Heart left ventricle (tissue), 16 donors: Measurements from ENCODE around the gene ZFAND2B. TPM values are rescaled to one million over a fixed set of nuclear protein-coding genes. Genes with fewer than 3 reads are reported as not detected.

Experiments used
- ATAC-seq, 4 donors: fragments of 200-7000 bp; cut with Tn5 transposase; one replicate each; pipeline ENCODE4 v1.9.1; 2020 to 2022; ENCODE audit warnings: moderate library complexity in 4 of 4, mild to moderate bottlenecking in 3 of 4, moderate number of reproducible peaks in 1 of 4
- DNase-seq, 5 donors: peaks; one replicate each; pipeline ENCODE4 v3.0.0-alpha.2; 2020
- H3K27ac ChIP-seq, 12 donors: fragments of 200-600 bp; sonication (generic) in 4 of 12; one replicate each; pipeline versions ENCODE4 v1.5.0 to v1.8.0; 2016 to 2022; ENCODE audit warnings: mild to moderate bottlenecking in 2 of 12
- H3K27me3 ChIP-seq, 9 donors: fragments of 200-600 bp; sonication (generic) in 2 of 9; one replicate each; pipeline versions ENCODE4 v1.5.1 to v1.8.0; 2016 to 2022; ENCODE audit warnings: mild to moderate bottlenecking in 3 of 9
- H3K36me3 ChIP-seq, 9 donors: fragments of 200-600 bp; sonication (generic) in 2 of 9; one replicate each; pipeline versions ENCODE4 v1.5.0 to v1.8.0; 2018 to 2022; ENCODE audit warnings: mild to moderate bottlenecking in 2 of 9
- H3K4me1 ChIP-seq, 12 donors: fragments of 200-600 bp; sonication (generic) in 4 of 12; one replicate each; pipeline versions ENCODE4 v1.5.0 to v1.8.0; 2016 to 2022; ENCODE audit warnings: mild to moderate bottlenecking in 3 of 12
- H3K4me3 ChIP-seq, 12 donors: fragments of 200-600 bp; sonication (generic) in 4 of 12; one replicate each; pipeline versions ENCODE4 v1.5.0 to v1.8.0; 2017 to 2022; ENCODE audit warnings: mild to moderate bottlenecking in 9 of 12, moderate library complexity in 4 of 12
- H3K9me3 ChIP-seq, 12 donors: fragments of 200-600 bp; sonication (generic) in 4 of 12; one replicate each; pipeline versions ENCODE4 v1.5.0 to v1.8.0; 2016 to 2022; ENCODE audit warnings: mild to moderate bottlenecking in 1 of 12
- POLR2A ChIP-seq, 2 donors: fragments of 450-650 bp; IDR thresholded peaks; one replicate each; pipeline ENCODE4 v1.6.1; 2017; ENCODE audit warnings: antibody characterized with exemption in 2 of 2, mild to moderate bottlenecking in 2 of 2, moderate library complexity in 2 of 2
- WGBS, 4 donors: extraction: QIAGEN DNeasy Blood & Tissue Kit in 2 of 4; methylation state at CpG; one replicate each; pipeline versions ENCODE4 v1.1.5 to v1.1.7; 2013 to 2018; 5-methylcytosine and 5-hydroxymethylcytosine counted together
- intact Hi-C, 10 donors: fragments of 100-400 bp; cut with DNase I; formaldehyde crosslinking; loops; one replicate each; pipeline versions ENCODE4 v1.11.1 to v1.14.2; 2022
- polyA plus RNA-seq, 2 donors: library from polyadenylated mRNA; stranded (reverse); fragments of 200-250 nt; gene quantifications; one replicate each; pipeline ENCODE4 v1.2.3, GENCODE V29; 2013
- total RNA-seq, 9 donors: library from RNA; depleted of rRNA in 2 of 9; stranded (reverse); fragments of >200 nt in 2 of 9; fragmentation: NEBNext Ultra II Directional in 3 of 9; extraction: Animal tissue kit (Norgen Biotek cat#: 25700) in 3 of 9; gene quantifications; one replicate each; pipeline versions ENCODE4 v1.1.0 to v1.2.4, GENCODE V29; 2016 to 2023
- TF ChIP-seq, protein P1 (sequence below), 12 donors: fragments of 200-600 bp; sonication (generic) in 4 of 12; IDR thresholded peaks; one replicate each; pipeline versions ENCODE4 v1.5.0 to v1.8.0; 2018 to 2022; ENCODE audit warnings: antibody characterized with exemption in 12 of 12, mild to moderate bottlenecking in 5 of 12
- donor health status: ischemic (EF 13 %, LVEDD 7.1; RV severe dilation, severe dysfunction).
- donor health status: healthy with polysubstance abuse.
- donor health status: DM: no; HTN: yes; CAD: no.
- donor health status: DM: no; HTN: no; CAD: no.
- donor health status: ischemic (EF 25% LVEDD 6.9; RV normal size, moderate dysfunction).
- donor health status: ischemic (EF 25% LVEDD 5.7; RV mildly dilated, moderate dysfunction).
- donor health status: healthy.
- donor health status: DM: yes; HTN: yes; CAD: no.
- donor health status: ischemic (EF 35%, LVEDD 5.7; RV mildly dilated, moderate dysfunction).
- donor health status: nonischemic (EF 11% LVEDD 7.7; RV severe dilation, severe dysfunction).
- donor health status: DM: yes; HTN: yes; CAD: no.
- donor health status: PGD.
- donor health status: ischemic (EF 29% LVEDD 5.4; RV normal size, mild dysfunction).
- donor health status: nonischemic (EF 23%, LVEDD 6.1; RV moderate dilation, normal function).

The ZFAND2B gene
- total and polyA plus RNA-seq, 11 donors: 13.9 to 35.7 (median 23.5) TPM

GRCh38 chr2:219184121-219184520 lies 22.5 kb upstream of the ZFAND2B start:
- no peak for ATAC-seq
- TF ChIP-seq POLR2A (IDR thresholded peaks at IDR 0.05): no peak
- TF ChIP-seq, protein P1, sequence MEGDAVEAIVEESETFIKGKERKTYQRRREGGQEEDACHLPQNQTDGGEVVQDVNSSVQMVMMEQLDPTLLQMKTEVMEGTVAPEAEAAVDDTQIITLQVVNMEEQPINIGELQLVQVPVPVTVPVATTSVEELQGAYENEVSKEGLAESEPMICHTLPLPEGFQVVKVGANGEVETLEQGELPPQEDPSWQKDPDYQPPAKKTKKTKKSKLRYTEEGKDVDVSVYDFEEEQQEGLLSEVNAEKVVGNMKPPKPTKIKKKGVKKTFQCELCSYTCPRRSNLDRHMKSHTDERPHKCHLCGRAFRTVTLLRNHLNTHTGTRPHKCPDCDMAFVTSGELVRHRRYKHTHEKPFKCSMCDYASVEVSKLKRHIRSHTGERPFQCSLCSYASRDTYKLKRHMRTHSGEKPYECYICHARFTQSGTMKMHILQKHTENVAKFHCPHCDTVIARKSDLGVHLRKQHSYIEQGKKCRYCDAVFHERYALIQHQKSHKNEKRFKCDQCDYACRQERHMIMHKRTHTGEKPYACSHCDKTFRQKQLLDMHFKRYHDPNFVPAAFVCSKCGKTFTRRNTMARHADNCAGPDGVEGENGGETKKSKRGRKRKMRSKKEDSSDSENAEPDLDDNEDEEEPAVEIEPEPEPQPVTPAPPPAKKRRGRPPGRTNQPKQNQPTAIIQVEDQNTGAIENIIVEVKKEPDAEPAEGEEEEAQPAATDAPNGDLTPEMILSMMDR (IDR thresholded peaks at IDR 0.05): no peak
- 92 to 100% (median 98%) methylated on average over 2 of the region's 2 CpGs for WGBS, 4 donors
- H3K4me1 ChIP-seq: peaks cover under 1 to 22% (median 8%) of the 10 kb centered on the region in 12 donors
- H3K9me3 ChIP-seq: no peaks in the 10 kb centered on the region
- H3K27me3 ChIP-seq: no peaks in the 10 kb centered on the region
- no peak overlapping the region for H3K4me3 ChIP-seq
- no peak overlapping the region for H3K27ac ChIP-seq
- peaks cover 0 to 69% (median 56%) of the 10 kb centered on the region in 9 donors for H3K36me3 ChIP-seq
- DNase-seq: peak in 1 of 5 donors; percentile 2
- intact Hi-C loops: no loop called here

DNA sequence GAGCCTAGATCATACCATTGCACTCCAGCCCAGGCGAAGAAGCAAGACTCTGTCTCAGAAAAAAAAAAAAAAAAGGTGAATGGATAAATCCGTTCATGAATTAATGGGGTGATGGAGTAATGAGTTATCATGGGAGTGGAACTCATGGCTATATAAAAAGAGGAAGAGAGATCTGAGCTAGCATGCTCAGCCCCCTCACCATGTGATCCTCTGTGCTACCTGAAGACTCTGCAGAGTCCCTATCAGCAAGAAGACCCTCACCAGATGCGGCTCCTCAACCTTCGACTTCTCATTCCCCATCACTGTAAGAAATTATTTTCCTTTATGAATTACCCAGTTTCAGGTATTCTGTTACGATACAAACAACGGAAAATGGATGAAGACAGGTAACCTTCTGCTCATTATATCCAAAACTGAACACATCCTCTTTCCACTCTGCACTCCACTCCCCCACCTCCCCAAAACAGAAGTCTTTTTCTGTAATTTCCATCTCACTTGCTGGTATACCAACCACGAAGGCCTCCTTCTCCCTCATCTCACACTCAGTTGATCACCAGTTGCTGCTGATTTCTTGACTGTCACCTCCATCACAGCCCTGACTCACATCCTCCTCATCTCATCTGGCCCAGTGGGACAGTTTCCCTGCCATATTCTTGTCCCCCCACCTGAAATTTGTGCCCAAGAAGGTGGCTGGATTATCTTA lies 19.7 kb upstream of the ZFAND2B start:
- H3K4me1 ChIP-seq: peaks cover 0 to 11% (median 0%) of the 10 kb centered on the region in 12 donors
- no peaks in the 10 kb centered on the region for H3K9me3 ChIP-seq
- DNase-seq: no peak
- 89 to 92% (median 90%) methylated on average over 7 of the region's 7 CpGs for WGBS, 4 donors
- no peaks in the 10 kb centered on the region for H3K27me3 ChIP-seq
- intact Hi-C loops: no loop called here
- H3K4me3 ChIP-seq: no peak overlapping the region
- H3K36me3 ChIP-seq: peaks cover 0 to 45% (median 31%) of the 10 kb centered on the region in 9 donors
- no peak overlapping the region for H3K27ac ChIP-seq
- TF ChIP-seq, protein P1 (IDR thresholded peaks at IDR 0.05): no peak
- no peak for TF ChIP-seq POLR2A (IDR thresholded peaks at IDR 0.05)
- no peak for ATAC-seq

DNA sequence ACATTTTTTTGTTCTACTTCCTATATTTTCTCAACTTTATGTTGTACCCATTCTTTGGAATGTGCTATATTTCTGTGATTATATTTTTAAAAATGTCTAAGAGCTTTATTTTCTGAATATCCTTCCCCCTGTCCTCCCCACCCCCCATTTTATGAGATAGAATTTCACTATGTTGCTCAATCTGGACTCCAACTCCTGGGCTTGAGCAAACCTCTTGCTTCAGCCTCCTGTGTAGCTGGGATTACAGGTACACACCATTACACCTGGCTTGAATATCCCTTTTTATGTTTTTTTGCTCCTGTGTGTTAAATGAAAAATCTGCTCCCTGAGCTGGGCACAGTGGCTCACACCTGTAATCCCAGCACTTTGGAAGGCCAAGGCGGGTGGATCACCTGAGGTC lies 9.2 kb upstream of the ZFAND2B start:
- Histone ChIP-seq H3K27me3 (peaks cover 0 to 16% (median 0%) of the 10 kb centered on the region in 9 donors), H3K4me3 (no peak overlapping the region), H3K9me3 (no peaks in the 10 kb centered on the region), H3K36me3 (no peaks in the 10 kb centered on the region), H3K27ac (no peak overlapping the region), H3K4me1 (no peaks in the 10 kb centered on the region)
- no peak for ATAC-seq
- intact Hi-C loops: no loop called here
- WGBS, 4 donors: 93 to 100% (median 95%) methylated on average over 1 of the region's 1 CpG
- TF ChIP-seq POLR2A (IDR thresholded peaks at IDR 0.05): no peak
- TF ChIP-seq, protein P1 (IDR thresholded peaks at IDR 0.05): no peak
- no peak for DNase-seq

GRCh38 chr2:219198974-219199373 lies 7.6 kb upstream of the ZFAND2B start:
- Histone ChIP-seq H3K9me3 (no peaks in the 10 kb centered on the region), H3K4me3 (no peak overlapping the region), H3K27ac (no peak overlapping the region), H3K4me1 (no peaks in the 10 kb centered on the region), H3K27me3 (peaks cover 0 to 16% (median 0%) of the 10 kb centered on the region in 9 donors), H3K36me3 (no peaks in the 10 kb centered on the region)
- no peak for ATAC-seq
- DNase-seq: peak in 1 of 5 donors; percentile 1
- WGBS, 4 donors: 73 to 78% (median 76%) methylated on average over 5 of the region's 5 CpGs
- TF ChIP-seq, protein P1 (IDR thresholded peaks at IDR 0.05): no peak
- no peak for TF ChIP-seq POLR2A (IDR thresholded peaks at IDR 0.05)
- intact Hi-C loops: no loop called here
